Stimulated activated naive CD8-positive, alpha-beta T cell treated with anti-CD3 and anti-CD28 coated beads, Interleukin-15, amount 100 ng/mL, for 72 hours (primary cell): Measurements from ENCODE around the gene YWHAG.
A peak's percentile ranks its signal among the peaks of the same experiment; 100 is the strongest.

Experiments
- ATAC-seq: fragments of 150-1000 bp; cut with Tn5 transposase; 2 replicates; pipeline ENCODE4 v1.10.0; 2021; ENCODE audit warnings: mild to moderate bottlenecking, moderate library complexity
- DNase-seq, 2 donors: peaks; one replicate each; pipeline ENCODE4 v3.0.0; 2021 to 2022
- H3K27ac Mint-ChIP-seq, 2 donors: one replicate each; pipeline ENCODE4 v1.8.0; 2022; ENCODE audit warnings: mild to moderate bottlenecking in 2 of 2, mixed read lengths in 2 of 2, moderate library complexity in 2 of 2
- H3K27me3 Mint-ChIP-seq: one replicate; pipeline ENCODE4 v1.8.0; 2022; ENCODE audit warnings: mixed read lengths
- H3K4me1 Mint-ChIP-seq: one replicate; pipeline ENCODE4 v1.8.0; 2022; ENCODE audit warnings: mild to moderate bottlenecking, mixed read lengths
- H3K4me3 Mint-ChIP-seq, 2 donors: one replicate each; pipeline ENCODE4 v1.8.0; 2022; ENCODE audit warnings: mild to moderate bottlenecking in 2 of 2, mixed read lengths in 2 of 2, moderate library complexity in 1 of 2
- H3K9me3 Mint-ChIP-seq, 2 donors: one replicate each; pipeline ENCODE4 v1.8.0; 2022; ENCODE audit warnings: mixed read lengths in 2 of 2

YWHAG gene

DNA sequence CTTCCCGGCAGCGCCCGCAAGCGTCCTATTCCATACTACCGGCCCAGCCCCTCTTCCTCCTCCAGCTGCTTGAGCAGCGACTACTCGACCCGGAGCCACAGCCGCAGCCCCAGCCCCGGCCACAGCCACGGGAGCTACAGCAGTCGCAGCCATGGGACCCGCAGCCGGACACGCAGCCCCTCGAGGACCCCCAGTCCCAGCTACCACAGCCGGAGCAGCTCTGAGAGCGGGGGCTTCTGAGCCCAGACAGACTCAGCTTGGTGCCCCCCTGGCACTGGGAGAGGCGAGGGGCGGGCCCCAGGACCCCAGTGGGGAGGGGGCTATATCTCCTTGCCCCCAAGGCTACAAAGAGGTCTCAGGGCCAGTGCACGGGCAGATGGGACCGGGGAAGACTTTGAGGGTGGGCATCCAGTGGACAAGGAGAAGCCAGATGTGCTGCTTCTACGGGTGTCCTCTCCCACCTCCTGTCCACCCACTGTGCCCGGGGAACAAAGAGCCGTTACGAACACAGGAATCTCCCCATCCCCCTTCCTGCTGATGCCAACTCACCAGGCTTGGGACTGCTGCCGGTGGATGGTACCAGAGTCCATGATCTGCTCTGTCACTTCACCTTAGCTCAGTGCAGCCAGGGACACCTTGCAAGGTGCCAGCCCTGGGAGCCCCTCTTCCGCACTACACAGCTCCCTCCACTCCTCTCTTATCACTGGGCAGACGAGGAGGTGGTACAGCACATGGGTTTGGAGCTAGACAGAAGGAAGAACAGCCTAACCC is 73.0 kb downstream of the YWHAG start:
- no peak overlapping the region for H3K4me3 Mint-ChIP-seq
- ATAC-seq (no peak), DNase-seq (no peak)
- no peaks in the 10 kb centered on the region for H3K9me3 Mint-ChIP-seq
- H3K27me3 Mint-ChIP-seq = peaks cover 42% of the 10 kb centered on the region
- H3K4me1 Mint-ChIP-seq = peaks cover 23% of the 10 kb centered on the region
- no peak overlapping the region for H3K27ac Mint-ChIP-seq

DNA sequence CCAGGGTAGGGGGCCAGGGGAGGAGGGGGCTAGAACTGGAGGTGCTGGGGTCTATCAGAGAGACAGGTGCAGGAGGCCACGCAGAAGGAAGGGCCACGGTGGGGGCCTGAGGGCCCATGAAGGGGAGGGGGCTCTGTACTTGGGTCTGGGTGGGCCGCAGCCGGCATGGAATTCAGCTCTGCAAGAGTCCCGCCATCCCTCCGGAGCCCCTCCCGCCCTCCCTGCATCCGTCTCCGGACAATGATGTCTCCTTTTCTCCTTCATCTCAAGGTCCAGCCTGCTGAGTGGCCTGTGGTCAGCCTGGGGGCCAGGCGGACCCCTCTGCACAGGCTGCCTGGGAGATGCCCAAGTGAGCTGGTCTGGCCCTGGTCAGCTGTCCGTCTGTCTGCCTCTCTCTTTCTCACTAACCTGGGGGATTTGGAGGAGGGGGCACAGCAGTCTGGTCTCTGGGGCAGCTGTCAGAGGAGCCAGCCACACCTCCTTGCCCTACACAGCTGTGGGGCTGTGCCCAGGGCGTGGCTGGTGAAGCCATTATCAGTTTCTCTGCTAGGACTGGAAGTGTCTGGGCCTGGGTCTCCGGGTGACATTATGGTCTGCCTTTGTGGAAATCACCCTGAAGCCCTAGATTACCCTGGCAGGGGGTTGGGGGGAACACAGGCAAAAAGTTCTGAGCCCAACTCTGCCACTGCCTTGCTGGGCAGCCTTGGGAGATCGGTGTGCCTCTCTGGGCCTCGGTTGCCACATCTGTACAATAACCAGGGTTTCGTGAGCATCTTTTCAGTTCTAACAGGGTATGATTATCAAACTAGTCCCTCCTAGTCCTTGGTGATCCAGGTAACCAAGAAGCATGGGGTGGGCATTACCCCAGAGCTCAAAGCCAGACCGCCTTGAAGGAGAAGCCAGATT is 75.3 kb downstream of the YWHAG start:
- no peaks in the 10 kb centered on the region for H3K9me3 Mint-ChIP-seq
- H3K4me3 Mint-ChIP-seq = peak overlapping the region; percentile 46 to 65
- no peak for DNase-seq
- H3K27ac Mint-ChIP-seq = no peak overlapping the region
- ATAC-seq = no peak
- H3K4me1 Mint-ChIP-seq = peaks cover 16% of the 10 kb centered on the region
- H3K27me3 Mint-ChIP-seq = peaks cover 65% of the 10 kb centered on the region

DNA sequence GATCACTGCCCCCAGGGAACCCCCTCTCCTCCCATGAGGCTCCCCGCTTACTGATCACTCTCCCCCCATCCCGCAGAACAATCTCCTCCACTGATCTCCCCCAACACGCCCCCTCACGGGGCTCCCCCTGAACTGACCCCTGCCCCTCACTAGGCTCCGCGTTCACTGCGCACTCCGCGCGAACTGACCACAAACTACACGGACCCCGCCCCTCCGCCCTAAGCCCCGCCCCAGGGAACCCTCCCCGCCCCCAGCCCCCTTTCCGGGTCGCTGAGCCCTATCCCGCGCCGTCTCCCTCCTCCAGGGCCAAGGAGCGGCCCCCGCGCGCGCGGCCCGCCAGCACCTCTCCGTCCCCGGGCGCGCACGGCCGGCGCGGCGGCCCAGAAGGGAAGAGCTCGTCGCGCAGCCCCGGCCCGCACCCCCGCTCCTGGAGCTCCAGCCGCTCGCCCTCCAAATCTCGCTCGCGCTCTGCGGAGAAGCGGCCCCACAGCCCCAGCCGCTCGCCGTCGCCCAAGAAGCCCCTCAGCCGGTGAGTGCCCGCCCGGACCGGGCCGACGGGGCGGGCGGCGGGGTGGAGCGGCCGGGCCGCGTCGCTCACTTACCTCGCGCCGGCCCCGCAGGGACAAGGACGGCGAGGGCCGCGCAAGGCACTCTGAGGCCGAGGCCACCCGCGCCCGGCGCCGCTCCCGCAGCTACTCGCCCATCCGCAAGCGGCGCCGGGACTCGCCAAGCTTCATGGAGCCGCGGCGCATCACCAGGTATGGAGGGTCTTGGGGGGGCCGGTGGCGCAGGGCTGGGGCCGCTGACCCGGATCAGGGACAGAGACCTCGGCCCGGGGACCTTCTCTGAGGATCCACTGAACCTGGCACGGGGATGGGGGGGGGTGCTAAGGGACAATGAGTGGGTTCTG is 76.2 kb downstream of the YWHAG start:
- peak overlapping the region; percentile 78 to 83 for H3K4me3 Mint-ChIP-seq
- ATAC-seq (peak; percentile 19), DNase-seq (peak in 1 of 2 donors; percentile 17)
- H3K27ac Mint-ChIP-seq = no peak overlapping the region
- H3K27me3 Mint-ChIP-seq = peaks cover 68% of the 10 kb centered on the region
- H3K9me3 Mint-ChIP-seq = no peaks in the 10 kb centered on the region
- peaks cover 16% of the 10 kb centered on the region for H3K4me1 Mint-ChIP-seq

DNA sequence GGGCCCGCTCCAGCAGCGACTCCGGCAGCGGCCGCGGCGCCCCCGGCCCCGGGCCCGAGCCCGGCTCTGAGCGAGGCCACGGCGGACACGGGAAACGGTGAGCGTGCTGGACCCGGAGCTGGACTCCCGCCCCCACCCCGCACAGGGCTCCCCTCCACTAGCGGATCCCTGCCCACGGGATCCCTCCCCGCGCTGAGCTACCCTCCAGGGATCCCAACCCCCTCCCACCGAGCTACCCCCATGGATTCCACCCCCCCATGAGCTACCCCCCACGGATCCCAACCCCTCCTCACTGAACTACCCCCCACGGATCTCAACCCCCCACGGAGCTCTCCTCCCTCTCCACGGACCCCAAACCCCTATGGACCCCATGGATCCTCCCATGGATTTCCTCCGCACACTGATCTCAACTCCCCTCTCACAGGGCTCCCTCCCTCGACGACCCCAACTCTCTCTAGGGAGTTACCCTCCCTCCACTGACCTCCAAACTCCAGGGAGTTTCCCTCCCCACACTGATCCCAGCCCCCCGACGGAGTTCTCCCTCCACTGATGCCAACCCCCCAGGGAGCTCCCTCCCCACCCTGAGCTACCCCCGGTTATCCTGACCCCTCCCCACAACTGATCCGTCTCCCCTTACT is 77.0 kb downstream of the YWHAG start:
- peak overlapping the region; percentile 78 to 83 for H3K4me3 Mint-ChIP-seq
- peaks cover 75% of the 10 kb centered on the region for H3K27me3 Mint-ChIP-seq
- peaks cover 16% of the 10 kb centered on the region for H3K4me1 Mint-ChIP-seq
- no peak for DNase-seq
- H3K27ac Mint-ChIP-seq = no peak overlapping the region
- no peaks in the 10 kb centered on the region for H3K9me3 Mint-ChIP-seq
- no peak for ATAC-seq

DNA sequence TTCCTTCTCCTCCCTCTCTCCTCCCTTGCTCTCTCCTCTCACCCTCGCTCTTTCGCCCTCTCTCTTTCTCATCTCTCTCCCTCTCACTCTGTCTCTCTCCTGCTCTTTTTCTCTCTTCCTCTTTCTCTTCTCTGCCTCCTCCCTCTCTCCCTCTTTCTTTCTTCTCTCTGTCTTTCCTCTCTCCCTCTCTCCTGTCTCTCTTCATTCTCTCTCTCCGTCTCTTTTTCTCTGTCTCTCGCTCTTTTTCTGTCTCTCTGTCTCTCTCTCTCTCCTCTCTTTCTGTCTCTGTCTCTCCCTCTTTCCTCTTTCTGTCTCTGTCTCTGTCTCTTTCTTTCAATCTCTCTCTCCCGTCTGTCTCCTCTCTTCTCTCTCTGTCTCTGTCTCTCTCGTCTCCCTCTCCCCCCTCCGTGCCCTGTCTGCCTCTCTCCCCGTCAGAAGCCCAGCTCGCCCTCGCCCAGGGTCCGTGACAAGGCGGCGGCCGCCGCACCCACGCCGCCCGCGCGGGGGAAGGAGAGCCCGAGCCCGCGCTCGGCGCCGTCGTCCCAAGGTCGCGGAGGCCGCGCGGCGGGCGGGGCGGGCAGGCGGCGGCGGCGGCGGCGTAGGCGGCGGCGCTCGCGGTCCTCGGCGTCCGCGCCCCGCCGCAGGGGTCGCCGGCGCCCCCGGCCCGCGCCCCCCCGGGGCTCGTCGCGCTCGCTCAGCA is 77.6 kb downstream of the YWHAG start:
- DNase-seq (no peak), ATAC-seq (no peak)
- H3K4me3 Mint-ChIP-seq = peak overlapping the region; percentile 50 to 64
- no peaks in the 10 kb centered on the region for H3K9me3 Mint-ChIP-seq
- H3K4me1 Mint-ChIP-seq = peaks cover 16% of the 10 kb centered on the region
- H3K27me3 Mint-ChIP-seq = peaks cover 76% of the 10 kb centered on the region
- no peak overlapping the region for H3K27ac Mint-ChIP-seq

DNA sequence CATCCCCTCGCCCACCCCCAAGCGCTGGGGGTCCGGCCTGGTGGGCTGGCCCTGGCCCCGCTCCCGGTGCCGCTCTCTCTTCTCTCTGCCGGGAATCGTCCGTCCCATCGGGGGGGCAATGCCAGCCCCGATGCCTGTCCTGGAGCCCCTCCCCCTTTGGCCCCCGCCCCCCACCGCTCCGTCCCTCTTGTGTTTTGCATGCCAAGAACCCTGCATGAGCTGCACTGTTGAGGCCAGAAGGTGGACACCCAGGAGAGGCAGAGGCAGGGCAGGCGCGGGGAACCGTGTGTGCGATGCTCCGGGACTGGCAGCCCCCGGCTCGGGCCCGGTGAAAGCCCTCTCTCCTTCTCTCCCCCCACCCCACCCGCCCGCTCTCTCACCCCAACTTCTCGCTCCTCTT is 78.4 kb downstream of the YWHAG start:
- Mint-ChIP-seq H3K27me3 (peaks cover 76% of the 10 kb centered on the region), H3K4me1 (peaks cover 16% of the 10 kb centered on the region), H3K27ac (no peak overlapping the region), H3K4me3 (no peak overlapping the region), H3K9me3 (no peaks in the 10 kb centered on the region)
- DNase-seq (no peak), ATAC-seq (peak; percentile 12)

DNA sequence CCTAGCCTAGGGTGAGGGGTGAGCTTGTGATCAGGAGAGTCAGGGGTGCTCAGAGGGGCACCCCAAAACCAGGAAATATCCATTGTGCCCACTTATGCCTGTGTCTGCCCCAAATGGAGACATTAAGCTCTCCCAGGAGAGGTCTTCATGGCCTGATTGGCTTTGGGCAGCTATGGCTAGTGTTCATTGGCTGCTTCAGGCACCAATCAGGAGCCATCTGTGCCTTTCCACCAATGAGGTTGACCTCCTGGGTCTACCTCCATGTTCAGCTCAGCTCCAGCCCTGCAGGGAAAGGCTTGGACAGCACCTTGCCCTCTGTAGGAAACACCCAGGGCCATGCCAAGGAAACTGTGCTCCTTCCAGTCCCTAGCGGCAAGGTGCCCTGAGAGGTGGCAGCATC is 80.3 kb downstream of the YWHAG start:
- peaks cover 61% of the 10 kb centered on the region for H3K27me3 Mint-ChIP-seq
- no peak overlapping the region for H3K27ac Mint-ChIP-seq
- no peak for ATAC-seq
- no peak for DNase-seq
- peaks cover 22% of the 10 kb centered on the region for H3K4me1 Mint-ChIP-seq
- H3K9me3 Mint-ChIP-seq = no peaks in the 10 kb centered on the region
- no peak overlapping the region for H3K4me3 Mint-ChIP-seq
